ENCODE measurements around the gene NPAS3.

NPAS3 gene

GRCh38 chr14:33175951-33176350 is 237.3 kb downstream of the NPAS3 start:
- no peak for DNase-seq (ENCODE audit: low read depth in 2 of 2)

- DNase-seq (ENCODE audit: low read depth in 2 of 2): no peak
Measured at GRCh38 chr14:33184587-33184986, 245.9 kb downstream of the NPAS3 start.

- DNase-seq (ENCODE audit: low read depth in 2 of 2): no peak
Measured at GRCh38 chr14:33186656-33187055, 248.0 kb downstream of the NPAS3 start.

GRCh38 chr14:33188880-33189279 is 250.2 kb downstream of the NPAS3 start:
- no peak for DNase-seq (ENCODE audit: low read depth in 2 of 2)

- no peak for DNase-seq (ENCODE audit: low read depth in 2 of 2)
Measured at GRCh38 chr14:33191855-33192254, 253.2 kb downstream of the NPAS3 start.

GRCh38 chr14:33194551-33194950 is 255.9 kb downstream of the NPAS3 start:
- DNase-seq (ENCODE audit: low read depth in 2 of 2): no peak

- no peak for DNase-seq (ENCODE audit: low read depth in 2 of 2)
Measured at GRCh38 chr14:33198684-33199083, 260.0 kb downstream of the NPAS3 start.

GRCh38 chr14:33201116-33201515 is 262.4 kb downstream of the NPAS3 start:
- DNase-seq (ENCODE audit: low read depth in 2 of 2): no peak

GRCh38 chr14:33206981-33207380 is 268.3 kb downstream of the NPAS3 start:
- no peak for DNase-seq (ENCODE audit: low read depth in 2 of 2)

- DNase-seq (ENCODE audit: low read depth in 2 of 2): no peak
Measured at GRCh38 chr14:33207467-33208017, 268.9 kb downstream of the NPAS3 start.

GRCh38 chr14:33210311-33210710 is 271.6 kb downstream of the NPAS3 start:
- no peak for DNase-seq (ENCODE audit: low read depth in 2 of 2)

GRCh38 chr14:33218026-33218425 is 279.3 kb downstream of the NPAS3 start:
- no peak for DNase-seq (ENCODE audit: low read depth in 2 of 2)

GRCh38 chr14:33219957-33220356 is 281.3 kb downstream of the NPAS3 start:
- DNase-seq (ENCODE audit: low read depth in 2 of 2): no peak

GRCh38 chr14:33229269-33229929 is 290.7 kb downstream of the NPAS3 start:
- DNase-seq (ENCODE audit: low read depth in 2 of 2): no peak

GRCh38 chr14:33230021-33230420 is 291.3 kb downstream of the NPAS3 start:
- no peak for DNase-seq (ENCODE audit: low read depth in 2 of 2)

- no peak for DNase-seq (ENCODE audit: low read depth in 2 of 2)
Measured at GRCh38 chr14:33232031-33232430, 293.4 kb downstream of the NPAS3 start.

GRCh38 chr14:33237115-33237740 is 298.5 kb downstream of the NPAS3 start:
- no peak for DNase-seq (ENCODE audit: low read depth in 2 of 2)

- no peak for DNase-seq (ENCODE audit: low read depth in 2 of 2)
Measured at GRCh38 chr14:33239465-33239864, 300.8 kb downstream of the NPAS3 start.

- DNase-seq (ENCODE audit: low read depth in 2 of 2): no peak
Measured at GRCh38 chr14:33240466-33240865, 301.8 kb downstream of the NPAS3 start.

- no peak for DNase-seq (ENCODE audit: low read depth in 2 of 2)
Measured at GRCh38 chr14:33241331-33241730, 302.7 kb downstream of the NPAS3 start.

GRCh38 chr14:33249233-33249820 is 310.6 kb downstream of the NPAS3 start:
- DNase-seq (ENCODE audit: low read depth in 2 of 2): no peak

- DNase-seq (ENCODE audit: low read depth in 2 of 2): no peak
Measured at GRCh38 chr14:33250963-33251362, 312.3 kb downstream of the NPAS3 start.

GRCh38 chr14:33254342-33254741 is 315.7 kb downstream of the NPAS3 start:
- DNase-seq (ENCODE audit: low read depth in 2 of 2): no peak

Data from stimulated activated CD4-positive, alpha-beta T cell treated with anti-CD3 and anti-CD28 coated beads, Interleukin-1b, Interleukin-23, amount 100 ng/mL, for 1 hour (primary cell).